HG03432 (cell line): ENCODE results near the gene ZNF316.

Experiments
- ATAC-seq: cut with Tn5 transposase; IDR thresholded peaks from one replicate; pipeline ENCODE4 v1.9.1; 2021; ENCODE audit warnings: mild to moderate bottlenecking, moderate library complexity; ENCODE audit not compliant: unreplicated experiment

The ZNF316 gene

GRCh38 chr7:6636741-6637543, at the start of gene ZNF316:
Gene ZNF316, plus strand, starts transcription at chr7:6637318. Its CDS starts 5,092 bp downstream, at chr7:6642410.
- peak; percentile 78 for ATAC-seq

DNA sequence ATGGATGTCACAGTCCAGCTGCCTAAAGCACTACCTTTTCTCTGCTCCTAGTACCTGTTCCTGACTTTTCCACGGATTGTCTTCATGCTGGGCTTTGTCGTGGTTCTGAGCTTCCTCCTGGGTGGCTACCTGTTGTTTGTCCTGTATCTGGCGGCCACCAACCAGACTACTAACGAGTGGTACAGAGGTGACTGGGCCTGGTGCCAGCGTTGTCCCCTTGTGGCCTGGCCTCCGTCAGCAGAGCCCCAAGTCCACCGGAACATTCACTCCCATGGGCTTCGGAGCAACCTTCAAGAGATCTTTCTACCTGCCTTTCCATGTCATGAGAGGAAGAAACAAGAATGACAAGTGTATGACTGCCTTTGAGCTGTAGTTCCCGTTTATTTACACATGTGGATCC, 48.6 kb upstream of the ZNF316 start:
- ATAC-seq: no peak

DNA sequence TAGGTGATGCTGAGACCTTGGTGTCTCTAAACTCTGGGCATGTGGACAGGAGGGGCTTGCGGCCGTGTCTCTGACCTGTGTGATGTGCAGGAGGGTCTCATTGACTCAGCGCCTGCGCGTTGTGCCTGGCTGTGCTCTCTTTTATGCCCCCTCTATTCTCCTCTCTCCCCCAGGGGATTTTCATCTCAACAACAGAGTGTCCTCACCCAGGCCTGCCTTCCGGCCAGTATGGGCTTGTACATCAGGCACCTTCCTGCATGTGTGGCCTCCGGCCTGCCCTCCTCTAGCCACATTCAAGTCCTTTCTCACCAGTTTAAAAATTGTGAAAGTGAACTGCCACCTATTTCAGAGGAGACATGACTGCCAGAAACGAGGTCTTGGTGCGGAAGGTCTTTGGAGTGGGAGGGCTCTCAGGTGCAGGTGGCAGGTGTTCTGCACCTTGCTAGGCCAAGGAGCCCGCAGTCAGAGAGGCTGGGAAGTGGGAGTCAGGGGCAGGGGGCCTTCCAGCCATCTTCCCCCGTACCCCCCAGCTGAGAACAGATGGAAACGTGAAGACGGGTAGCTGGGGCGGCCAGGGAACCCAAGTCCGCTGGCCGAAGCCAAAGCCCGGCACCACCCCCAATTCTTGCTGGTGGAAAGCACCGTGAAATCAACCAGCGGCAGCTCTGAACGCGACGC, 47.8 kb upstream of the ZNF316 start:
- no peak for ATAC-seq

GRCh38 chr7:6589829-6590644, 47.1 kb upstream of the ZNF316 start, which contains the start of gene INTS15:
Gene INTS15, plus strand, starts transcription at chr7:6590021. Its CDS starts 263 bp downstream, at chr7:6590284.
- peak; percentile 87 for ATAC-seq

DNA sequence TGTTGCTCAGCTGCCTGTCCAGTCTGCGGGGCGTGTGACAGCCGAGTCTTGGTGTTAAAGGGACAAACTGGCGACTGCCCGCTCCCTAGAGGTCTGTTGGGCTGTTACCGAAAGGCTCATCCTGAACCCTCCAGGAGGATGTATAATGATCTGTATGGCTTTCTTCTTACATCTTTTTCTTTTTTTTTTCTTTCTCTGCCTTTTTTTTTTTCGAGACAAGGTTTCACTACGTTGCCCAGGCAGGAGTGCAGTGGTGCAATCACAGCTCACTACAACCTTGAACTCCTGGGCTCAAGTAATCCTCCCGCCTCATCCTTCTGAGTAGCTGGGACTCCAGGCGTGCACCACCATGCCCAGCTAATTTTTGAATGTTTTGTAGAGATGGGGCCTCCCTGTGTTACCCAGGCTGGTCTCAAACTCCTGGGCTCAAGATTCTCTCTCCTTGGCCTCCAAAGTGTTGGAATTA, 46.4 kb upstream of the ZNF316 start:
- ATAC-seq: peak; percentile 26

DNA sequence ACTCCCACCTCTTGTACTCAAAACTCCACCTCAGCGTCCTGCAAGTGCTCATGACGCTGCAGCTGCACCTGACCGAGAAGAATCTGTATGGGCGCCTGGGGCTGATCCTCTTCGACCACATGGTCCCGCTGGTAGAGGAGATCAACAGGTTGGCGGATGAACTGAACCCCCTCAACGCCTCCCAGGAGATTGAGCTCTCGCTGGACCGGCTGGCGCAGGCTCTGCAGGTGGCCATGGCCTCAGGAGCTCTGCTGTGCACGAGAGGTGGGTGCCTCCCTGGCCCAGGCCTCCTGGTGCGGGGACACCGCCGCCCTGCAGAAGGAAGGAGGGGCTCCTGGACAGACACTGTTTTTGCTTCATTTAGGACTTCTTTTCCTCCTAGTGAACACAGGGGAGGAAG, 37.0 kb upstream of the ZNF316 start:
- no peak for ATAC-seq

DNA sequence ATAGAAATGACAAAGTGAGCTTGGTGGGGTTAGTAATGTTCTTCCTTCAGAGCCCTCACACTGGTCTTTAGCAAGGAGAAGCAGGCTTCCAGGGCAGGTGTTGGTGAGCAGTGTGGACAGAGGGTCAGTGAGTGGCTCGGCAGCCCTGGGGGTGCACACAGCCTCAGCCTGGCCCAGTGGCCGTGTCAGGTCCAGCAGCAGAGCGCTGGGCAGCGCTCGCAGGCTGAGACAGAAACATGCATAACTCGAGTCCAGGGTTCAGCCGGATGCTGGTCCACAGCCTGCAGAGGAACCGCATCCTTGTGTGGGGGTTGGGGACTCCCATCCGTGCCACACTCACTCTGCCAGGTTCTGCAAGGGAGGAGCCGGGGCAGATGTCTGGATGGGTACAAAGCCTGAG, 32.7 kb upstream of the ZNF316 start:
- no peak for ATAC-seq

- ATAC-seq: no peak
Observed at GRCh38 chr7:6606866-6607583, 30.1 kb upstream of the ZNF316 start.

DNA sequence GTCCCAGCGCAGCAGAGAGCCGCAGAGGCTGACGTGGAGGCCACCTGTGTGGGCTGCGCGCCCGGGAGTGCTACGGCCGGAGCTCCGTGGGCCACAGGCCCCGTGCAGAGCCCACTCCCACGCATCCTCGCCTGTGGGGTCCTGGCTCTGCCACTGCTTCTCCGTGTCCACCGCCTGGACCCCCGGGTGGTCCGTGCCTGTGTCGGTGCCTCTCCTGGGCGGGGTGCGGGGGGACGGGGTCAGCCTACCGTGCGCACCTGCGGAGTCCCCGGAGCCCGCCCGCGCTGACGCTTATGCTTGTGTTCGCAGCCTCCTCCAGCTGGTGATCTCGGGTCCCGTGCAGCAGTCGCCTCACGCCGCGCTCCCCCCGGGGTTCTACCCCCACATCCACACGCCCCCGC, 29.5 kb upstream of the ZNF316 start:
- no peak for ATAC-seq

DNA sequence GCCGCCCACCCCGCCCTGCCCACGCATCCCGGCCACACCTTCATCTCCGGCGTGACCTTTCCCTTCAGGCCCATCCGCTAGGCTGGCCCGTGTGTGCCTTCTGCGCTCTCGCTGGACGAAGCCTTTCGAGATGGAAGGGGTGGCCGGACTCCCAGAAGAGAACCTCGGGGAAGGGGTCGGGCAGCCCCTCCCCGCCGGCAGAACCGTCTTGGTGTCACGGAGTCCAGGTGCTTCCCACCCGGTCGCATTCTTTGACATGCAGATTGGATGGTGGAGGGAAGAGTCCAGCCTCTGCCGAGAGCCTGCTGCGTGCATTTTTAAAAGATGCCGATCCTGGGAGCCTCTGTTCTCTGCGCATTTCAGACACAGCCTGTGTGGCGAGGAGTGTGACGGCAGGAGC, 29.0 kb upstream of the ZNF316 start:
- ATAC-seq: no peak

DNA sequence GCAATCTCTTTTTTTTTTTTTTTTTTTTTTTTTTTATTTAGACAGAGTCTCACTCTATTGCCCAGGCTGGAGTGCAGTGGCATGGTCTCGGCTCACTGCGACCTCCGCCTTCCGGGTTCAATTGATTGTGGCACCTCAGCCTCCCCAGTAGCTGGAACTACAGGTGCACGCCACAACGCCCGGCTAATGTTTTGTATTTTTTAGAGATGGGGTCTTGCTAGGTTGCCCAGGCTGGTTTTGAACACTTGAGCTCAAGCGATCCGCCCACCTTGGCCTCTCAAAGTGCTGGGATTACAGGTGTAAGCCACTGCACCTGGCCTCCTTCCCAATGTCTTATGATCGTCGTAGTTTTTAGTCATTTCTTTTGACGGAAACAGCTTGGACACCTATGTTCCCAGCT, 28.3 kb upstream of the ZNF316 start:
- ATAC-seq: no peak

GRCh38 chr7:6612819-6613218, 24.3 kb upstream of the ZNF316 start:
- no peak for ATAC-seq

GRCh38 chr7:6613706-6614105, 23.4 kb upstream of the ZNF316 start:
- ATAC-seq: no peak

GRCh38 chr7:6614953-6615722, 22.0 kb upstream of the ZNF316 start, which contains the start of gene ZNF853:
Gene ZNF853, plus strand, starts transcription at chr7:6615610. Its CDS starts 565 bp downstream, at chr7:6616175.
- ATAC-seq: no peak

DNA sequence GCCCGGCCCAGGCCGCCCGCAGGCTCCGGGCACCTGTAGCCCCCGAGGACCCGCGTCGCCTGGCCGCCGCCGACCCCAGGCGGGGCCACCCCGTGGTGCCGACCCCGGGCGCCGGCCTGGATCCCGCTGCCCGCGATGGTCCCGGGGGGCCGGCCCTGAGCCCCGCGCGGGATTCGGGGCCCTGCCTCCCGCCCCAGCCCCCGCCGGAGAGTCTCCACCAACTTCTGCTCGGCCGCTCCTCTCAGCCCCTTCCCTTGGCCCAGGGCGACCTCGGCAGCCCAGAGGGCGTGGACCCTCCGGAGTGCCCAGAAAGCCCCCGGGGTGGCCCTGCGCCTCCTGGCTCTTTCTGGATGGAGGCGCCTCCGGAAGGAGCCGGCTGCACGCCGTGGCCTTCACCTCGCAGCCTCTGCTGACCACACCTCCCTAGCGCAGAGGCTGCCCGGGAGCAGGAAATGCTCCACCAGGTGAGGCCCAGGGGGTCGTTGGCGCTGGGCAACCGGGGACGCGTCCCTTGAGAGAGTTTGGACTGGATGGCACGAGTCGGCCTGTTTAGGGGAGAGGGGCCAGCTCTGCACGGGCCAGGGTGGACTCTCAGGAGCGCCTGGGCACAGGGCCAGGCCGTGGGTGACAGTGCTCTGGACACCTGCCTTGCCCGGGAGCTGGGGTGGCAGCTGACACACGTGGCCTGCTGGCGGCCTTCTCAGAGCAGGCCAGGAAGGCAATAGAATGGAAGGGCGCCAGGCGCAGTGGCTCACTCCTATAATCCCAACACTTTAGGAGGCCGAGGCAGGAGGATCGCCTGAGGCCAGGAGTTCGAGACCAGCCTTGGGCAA, 21.2 kb upstream of the ZNF316 start:
- no peak for ATAC-seq

DNA sequence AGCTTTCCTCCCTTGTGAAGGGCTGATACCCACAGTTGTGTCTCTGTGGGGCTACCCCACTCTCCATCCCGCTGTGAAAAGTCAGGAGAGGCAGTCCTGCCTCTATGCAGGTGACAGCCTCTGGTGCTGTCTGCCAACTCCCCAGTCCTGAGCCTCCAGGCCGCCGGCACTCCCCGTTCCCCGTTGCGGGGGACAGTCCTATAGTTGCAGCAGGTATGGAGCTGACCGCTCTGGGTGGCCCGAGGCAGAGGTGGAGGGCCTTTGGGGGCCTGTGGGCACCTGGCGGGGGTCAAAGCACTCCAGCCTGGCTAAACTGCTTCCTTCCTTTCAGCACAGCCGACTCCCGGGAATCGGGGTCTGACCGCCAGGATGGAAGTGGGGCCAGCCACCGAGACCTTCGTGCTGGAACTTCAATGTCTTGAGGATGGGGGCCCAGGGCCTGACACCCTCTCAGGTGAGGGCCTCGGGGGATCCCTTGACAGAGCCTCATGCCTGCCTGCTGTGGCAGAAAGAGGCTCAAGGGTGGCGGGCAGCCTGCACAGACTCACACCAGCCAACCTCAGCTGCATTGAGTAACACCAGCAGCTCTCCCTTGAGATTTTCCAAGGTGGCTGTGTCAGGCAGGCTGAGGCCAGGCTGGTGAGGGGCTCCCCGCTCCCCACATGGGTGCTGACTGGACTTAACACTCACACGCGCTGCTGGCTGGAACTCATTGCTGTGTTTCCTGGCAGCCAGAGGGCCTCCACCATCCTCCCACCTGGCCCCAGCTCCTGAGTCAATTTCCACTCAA, 20.1 kb upstream of the ZNF316 start:
- no peak for ATAC-seq

DNA sequence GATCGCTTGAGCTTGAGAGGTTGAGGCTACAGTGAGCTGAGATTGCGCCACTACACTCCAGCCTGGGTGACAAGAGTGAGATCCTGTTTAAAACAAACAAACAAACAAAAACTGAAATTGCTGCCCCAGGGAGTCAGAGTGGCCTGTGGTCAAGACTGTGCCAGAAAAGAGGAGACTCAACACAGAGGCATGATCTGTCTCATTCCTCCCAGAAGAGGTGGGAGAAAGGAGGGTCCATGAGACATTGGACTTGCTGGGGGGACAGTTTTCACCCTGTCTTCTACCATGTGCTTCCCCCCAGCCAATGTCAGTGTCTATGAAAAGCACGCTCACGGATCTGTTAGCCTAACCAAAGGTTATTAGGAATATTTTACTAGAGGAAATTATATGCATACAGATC, 18.5 kb upstream of the ZNF316 start:
- ATAC-seq: no peak

- ATAC-seq: no peak
Observed at GRCh38 chr7:6619961-6620360, 17.2 kb upstream of the ZNF316 start.
